Lower lobe of right lung (tissue), 2 donors: Measurements from ENCODE around the gene CEND1. TPM values are rescaled to one million over a fixed set of nuclear protein-coding genes. Genes with fewer than 3 reads are reported as not detected.

Experiments used
- ATAC-seq, 2 donors: fragments of 200-7000 bp; cut with Tn5 transposase; one replicate each; pipeline ENCODE4 v1.9.1; 2020 to 2022; ENCODE audit warnings: mild to moderate bottlenecking in 2 of 2, moderate library complexity in 2 of 2
- DNase-seq: peaks from one replicate; pipeline ENCODE4 v3.0.0-alpha.2; 2020
- H3K27ac ChIP-seq: fragments of 200-600 bp; one replicate; pipeline ENCODE4 v1.8.0; 2022
- H3K27me3 ChIP-seq: fragments of 200-600 bp; one replicate; pipeline ENCODE4 v1.8.0; 2022; ENCODE audit warnings: low read depth
- H3K36me3 ChIP-seq: fragments of 200-600 bp; one replicate; pipeline ENCODE4 v1.8.0; 2022; ENCODE audit warnings: mild to moderate bottlenecking
- H3K4me1 ChIP-seq: fragments of 200-600 bp; one replicate; pipeline ENCODE4 v1.8.0; 2022
- H3K4me3 ChIP-seq: fragments of 200-600 bp; one replicate; pipeline ENCODE4 v1.8.0; 2022; ENCODE audit warnings: mild to moderate bottlenecking
- H3K9me3 ChIP-seq: fragments of 200-600 bp; one replicate; pipeline ENCODE4 v1.8.0; 2022
- intact Hi-C: fragments of 100-400 bp; cut with DNase I; formaldehyde crosslinking; loops from one replicate; pipeline ENCODE4 v1.11.0; 2022
- total RNA-seq: library from RNA; stranded (reverse); fragmentation: NEBNext Ultra II Directional; extraction: Animal tissue kit (Norgen Biotek cat#: 25700); gene quantifications from one replicate; pipeline ENCODE4 v1.2.1, GENCODE V29; 2021
- TF ChIP-seq, protein P1 (sequence below): fragments of 200-600 bp; IDR thresholded peaks from one replicate; pipeline ENCODE4 v1.8.0; 2022; ENCODE audit warnings: antibody characterized with exemption, mild to moderate bottlenecking
- donor health status: DM: no; HTN: yes; CAD: no; lungs with severe emphysema.

The CEND1 gene
- total RNA-seq, 1 donor from 2014 or later = not detected

GRCh38 chr11:765802-766091, 24.1 kb downstream of the CEND1 start:
- Histone ChIP-seq H3K36me3 (peaks cover 72% of the 10 kb centered on the region), H3K4me1 (peaks cover 6% of the 10 kb centered on the region), H3K9me3 (no peaks in the 10 kb centered on the region), H3K27me3 (no peaks in the 10 kb centered on the region), H3K27ac (no peak overlapping the region), H3K4me3 (no peak overlapping the region)
- no peak for ATAC-seq
- TF ChIP-seq, protein P1, sequence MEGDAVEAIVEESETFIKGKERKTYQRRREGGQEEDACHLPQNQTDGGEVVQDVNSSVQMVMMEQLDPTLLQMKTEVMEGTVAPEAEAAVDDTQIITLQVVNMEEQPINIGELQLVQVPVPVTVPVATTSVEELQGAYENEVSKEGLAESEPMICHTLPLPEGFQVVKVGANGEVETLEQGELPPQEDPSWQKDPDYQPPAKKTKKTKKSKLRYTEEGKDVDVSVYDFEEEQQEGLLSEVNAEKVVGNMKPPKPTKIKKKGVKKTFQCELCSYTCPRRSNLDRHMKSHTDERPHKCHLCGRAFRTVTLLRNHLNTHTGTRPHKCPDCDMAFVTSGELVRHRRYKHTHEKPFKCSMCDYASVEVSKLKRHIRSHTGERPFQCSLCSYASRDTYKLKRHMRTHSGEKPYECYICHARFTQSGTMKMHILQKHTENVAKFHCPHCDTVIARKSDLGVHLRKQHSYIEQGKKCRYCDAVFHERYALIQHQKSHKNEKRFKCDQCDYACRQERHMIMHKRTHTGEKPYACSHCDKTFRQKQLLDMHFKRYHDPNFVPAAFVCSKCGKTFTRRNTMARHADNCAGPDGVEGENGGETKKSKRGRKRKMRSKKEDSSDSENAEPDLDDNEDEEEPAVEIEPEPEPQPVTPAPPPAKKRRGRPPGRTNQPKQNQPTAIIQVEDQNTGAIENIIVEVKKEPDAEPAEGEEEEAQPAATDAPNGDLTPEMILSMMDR = no peak
- intact Hi-C loops = no loop called here
- no peak for DNase-seq

GRCh38 chr11:765025-765801, 24.7 kb downstream of the CEND1 start:
- H3K27ac ChIP-seq = no peak overlapping the region
- DNase-seq = peak; percentile 77
- ATAC-seq = peak; percentile 43 to 62

GRCh38 chr11:764322-765024, 25.4 kb downstream of the CEND1 start:
- Histone ChIP-seq H3K9me3 (no peaks in the 10 kb centered on the region), H3K27me3 (no peaks in the 10 kb centered on the region), H3K27ac (no peak overlapping the region), H3K4me3 (no peak overlapping the region), H3K4me1 (peaks cover 6% of the 10 kb centered on the region), H3K36me3 (peaks cover 75% of the 10 kb centered on the region)
- TF ChIP-seq, protein P1 = no peak
- intact Hi-C loops = no loop called here
- DNase-seq (no peak), ATAC-seq (no peak)

More at GRCh38 chr11:765025-765801, 24.7 kb downstream of the CEND1 start:
- Histone ChIP-seq H3K4me1 (peaks cover 6% of the 10 kb centered on the region), H3K27me3 (no peaks in the 10 kb centered on the region), H3K4me3 (no peak overlapping the region), H3K36me3 (peaks cover 72% of the 10 kb centered on the region), H3K9me3 (no peaks in the 10 kb centered on the region)
- TF ChIP-seq, protein P1 = peak; percentile 60
- intact Hi-C loops = no loop called here

DNA sequence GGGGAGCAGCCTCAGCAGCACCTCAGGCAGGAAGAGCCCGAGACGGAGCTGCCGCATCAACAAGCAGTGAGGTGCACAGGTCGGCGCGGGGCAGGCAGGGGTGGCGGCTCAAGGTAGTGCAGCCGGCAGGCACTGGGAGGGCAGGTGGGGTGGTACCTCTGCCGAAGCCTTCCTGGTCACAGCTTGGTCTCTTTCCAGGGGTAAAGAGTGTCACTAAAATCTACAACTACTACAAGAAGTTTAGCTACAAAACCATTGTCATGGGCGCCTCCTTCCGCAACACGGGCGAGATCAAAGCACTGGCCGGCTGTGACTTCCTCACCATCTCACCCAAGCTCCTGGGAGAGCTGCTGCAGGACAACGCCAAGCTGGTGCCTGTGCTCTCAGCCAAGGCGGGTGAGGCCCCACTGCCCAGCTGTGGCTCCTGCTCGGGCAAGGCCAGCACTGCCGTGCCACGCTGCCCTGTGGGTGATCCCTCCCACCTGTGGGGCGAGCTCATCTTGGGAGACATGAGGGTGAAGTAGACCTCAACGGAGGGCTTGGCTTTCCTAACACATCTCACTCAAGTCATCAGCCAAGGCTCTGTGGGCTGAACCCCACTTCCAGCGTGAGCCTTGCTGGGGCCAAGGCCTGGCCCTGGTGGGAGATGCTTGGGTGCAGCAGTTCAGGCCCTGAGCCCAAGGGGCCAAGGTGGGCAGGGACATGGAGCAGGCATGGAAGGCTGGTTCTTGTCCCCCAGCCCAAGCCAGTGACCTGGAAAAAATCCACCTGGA, 26.2 kb downstream of the CEND1 start:
- TF ChIP-seq, protein P1 = no peak
- Histone ChIP-seq H3K36me3 (peaks cover 83% of the 10 kb centered on the region), H3K27ac (no peak overlapping the region), H3K4me1 (peaks cover 6% of the 10 kb centered on the region), H3K27me3 (no peaks in the 10 kb centered on the region), H3K9me3 (no peaks in the 10 kb centered on the region), H3K4me3 (no peak overlapping the region)
- intact Hi-C loops = no loop called here
- no peak for DNase-seq
- peak in 1 of 2 donors; percentile 1 for ATAC-seq

DNA sequence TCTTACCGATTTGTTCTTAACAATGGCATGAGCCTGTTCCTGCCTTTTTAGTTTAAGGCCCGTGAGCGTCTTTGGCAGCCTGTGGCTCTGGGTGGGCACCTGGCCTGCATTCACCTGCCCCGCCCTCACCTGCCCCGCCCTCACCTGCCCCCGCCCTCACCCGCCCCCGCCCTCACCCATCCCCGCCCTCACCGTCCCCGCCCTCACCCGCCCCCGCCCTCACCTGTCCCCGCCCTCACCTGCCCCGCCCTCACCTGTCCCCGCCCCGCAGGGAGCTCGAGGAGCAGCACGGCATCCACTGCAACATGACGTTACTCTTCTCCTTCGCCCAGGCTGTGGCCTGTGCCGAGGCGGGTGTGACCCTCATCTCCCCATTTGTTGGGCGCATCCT, 26.8 kb downstream of the CEND1 start:
- H3K36me3 ChIP-seq = peaks cover 89% of the 10 kb centered on the region
- no peaks in the 10 kb centered on the region for H3K9me3 ChIP-seq
- no peaks in the 10 kb centered on the region for H3K27me3 ChIP-seq
- H3K27ac ChIP-seq = no peak overlapping the region
- ATAC-seq (peak; percentile 69 to 79), DNase-seq (peak; percentile 60)
- intact Hi-C loops = no loop called here
- H3K4me1 ChIP-seq = peaks cover 6% of the 10 kb centered on the region
- TF ChIP-seq, protein P1 = no peak
- no peak overlapping the region for H3K4me3 ChIP-seq
